ENCODE results near the gene TSPAN10.

Gene TSPAN10

DNA sequence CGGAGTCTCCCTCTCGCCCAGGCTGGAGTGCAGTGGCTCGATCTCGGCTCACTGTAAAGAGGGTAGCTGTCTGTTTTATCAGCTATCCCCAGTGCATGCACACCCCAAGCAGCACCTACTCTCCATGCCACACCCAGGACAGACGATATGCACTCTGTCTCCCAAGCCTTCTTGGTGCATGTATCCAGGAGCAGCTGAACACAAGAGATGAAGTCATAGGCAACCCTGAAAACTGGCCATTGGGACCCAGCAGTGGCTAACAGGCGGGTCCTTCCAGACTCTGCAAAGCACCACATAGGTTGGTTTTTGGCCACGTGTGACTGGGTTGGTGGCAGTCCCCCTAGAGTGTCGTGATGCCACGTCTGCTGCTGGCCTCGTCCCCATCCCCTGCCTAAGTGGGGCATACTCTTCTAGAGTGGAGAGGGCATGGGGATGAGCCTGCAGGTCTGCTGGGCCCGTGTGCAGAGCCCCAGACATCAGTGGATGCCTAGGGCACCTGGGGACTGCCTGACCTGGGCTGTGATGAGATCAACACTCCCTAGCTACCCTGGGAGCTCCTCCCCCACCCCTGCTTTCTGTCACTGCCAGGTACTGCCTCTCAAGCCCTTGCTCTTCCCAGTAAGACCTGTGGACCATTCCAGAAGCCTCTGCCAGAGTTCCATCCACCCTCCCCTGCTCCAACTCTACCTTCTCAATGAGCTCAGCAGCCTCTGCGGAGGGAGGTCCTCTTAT, 10.0 kb downstream of the TSPAN10 start:
- intact Hi-C loops (cut with DNase I; ENCODE audit: low total_unique reads) = no loop called here
- Histone ChIP-seq H3K4me1 (peaks cover 0 to 10% (median 0%) of the 10 kb centered on the region in 4 donors), H3K36me3 (peaks cover 0 to 7% (median 0%) of the 10 kb centered on the region in 3 donors), H3K27ac (no peak overlapping the region), H3K9me3 (no peaks in the 10 kb centered on the region), H3K27me3 (peaks cover 0 to 58% of the 10 kb centered on the region in 2 donors), H3K4me3 (no peak overlapping the region)
- DNase-seq = no peak
- TF ChIP-seq, protein P1, sequence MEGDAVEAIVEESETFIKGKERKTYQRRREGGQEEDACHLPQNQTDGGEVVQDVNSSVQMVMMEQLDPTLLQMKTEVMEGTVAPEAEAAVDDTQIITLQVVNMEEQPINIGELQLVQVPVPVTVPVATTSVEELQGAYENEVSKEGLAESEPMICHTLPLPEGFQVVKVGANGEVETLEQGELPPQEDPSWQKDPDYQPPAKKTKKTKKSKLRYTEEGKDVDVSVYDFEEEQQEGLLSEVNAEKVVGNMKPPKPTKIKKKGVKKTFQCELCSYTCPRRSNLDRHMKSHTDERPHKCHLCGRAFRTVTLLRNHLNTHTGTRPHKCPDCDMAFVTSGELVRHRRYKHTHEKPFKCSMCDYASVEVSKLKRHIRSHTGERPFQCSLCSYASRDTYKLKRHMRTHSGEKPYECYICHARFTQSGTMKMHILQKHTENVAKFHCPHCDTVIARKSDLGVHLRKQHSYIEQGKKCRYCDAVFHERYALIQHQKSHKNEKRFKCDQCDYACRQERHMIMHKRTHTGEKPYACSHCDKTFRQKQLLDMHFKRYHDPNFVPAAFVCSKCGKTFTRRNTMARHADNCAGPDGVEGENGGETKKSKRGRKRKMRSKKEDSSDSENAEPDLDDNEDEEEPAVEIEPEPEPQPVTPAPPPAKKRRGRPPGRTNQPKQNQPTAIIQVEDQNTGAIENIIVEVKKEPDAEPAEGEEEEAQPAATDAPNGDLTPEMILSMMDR (IDR thresholded peaks at IDR 0.05) = no peak

DNA sequence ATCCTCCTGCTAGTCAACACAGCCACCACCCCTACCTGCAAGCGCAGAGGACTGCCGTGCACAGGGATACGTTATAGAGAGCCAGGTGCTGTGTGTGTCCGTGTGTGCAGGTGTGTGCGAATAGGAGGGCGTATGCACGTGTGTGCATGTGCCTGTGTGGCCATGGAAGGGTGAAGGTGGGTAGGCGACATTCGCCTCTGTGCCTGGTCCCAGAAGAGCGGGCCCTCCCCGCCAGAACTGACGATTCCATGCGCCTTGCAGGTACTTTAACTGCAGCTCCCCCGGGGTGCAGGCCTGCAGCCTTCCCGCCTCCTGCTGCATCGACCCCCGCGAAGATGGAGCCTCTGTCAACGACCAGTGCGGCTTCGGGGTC, 10.6 kb downstream of the TSPAN10 start:
- H3K27me3 ChIP-seq = peaks cover 0 to 62% of the 10 kb centered on the region in 2 donors
- peaks cover 0 to 3% (median 0%) of the 10 kb centered on the region in 3 donors for H3K36me3 ChIP-seq
- intact Hi-C loops (cut with DNase I; ENCODE audit: low total_unique reads) = no loop called here
- no peak overlapping the region for H3K27ac ChIP-seq
- H3K4me3 ChIP-seq = no peak overlapping the region
- no peaks in the 10 kb centered on the region for H3K9me3 ChIP-seq
- no peak for DNase-seq
- TF ChIP-seq, protein P1 (IDR thresholded peaks at IDR 0.05) = no peak
- peaks cover 0 to 10% (median 0%) of the 10 kb centered on the region in 4 donors for H3K4me1 ChIP-seq

DNA sequence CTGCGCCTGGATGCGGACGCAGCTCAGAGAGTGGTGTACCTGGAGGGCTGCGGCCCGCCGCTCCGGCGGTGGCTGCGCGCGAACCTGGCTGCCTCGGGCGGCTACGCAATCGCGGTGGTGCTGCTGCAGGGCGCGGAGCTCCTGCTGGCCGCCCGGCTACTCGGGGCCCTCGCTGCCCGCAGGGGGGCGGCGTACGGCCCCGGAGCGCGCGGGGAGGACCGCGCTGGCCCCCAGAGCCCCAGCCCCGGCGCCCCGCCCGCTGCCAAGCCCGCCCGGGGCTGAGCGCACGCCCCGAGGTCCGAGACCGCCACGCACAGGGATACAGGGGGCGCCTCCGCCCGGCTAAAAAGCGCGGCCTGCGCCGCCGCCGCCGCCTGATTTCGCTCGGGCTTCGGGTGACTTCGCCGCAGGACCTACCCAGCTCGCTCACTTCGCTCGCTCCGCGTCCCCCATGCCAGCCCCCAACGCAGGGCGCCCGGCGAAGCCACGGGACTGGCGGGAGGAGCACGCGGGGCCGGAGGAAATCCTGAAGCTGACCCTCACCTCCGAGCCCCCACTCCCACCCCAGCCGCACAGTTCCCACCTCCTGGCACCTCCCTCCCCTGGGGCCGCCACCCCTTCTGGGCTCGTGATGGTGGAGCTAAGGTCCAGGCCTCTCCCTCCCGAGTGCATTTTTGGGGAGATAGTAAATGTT, 11.2 kb downstream of the TSPAN10 start:
- Histone ChIP-seq H3K36me3 (peaks cover 0 to 3% (median 0%) of the 10 kb centered on the region in 3 donors), H3K4me3 (no peak overlapping the region), H3K27me3 (peaks cover 0 to 67% of the 10 kb centered on the region in 2 donors), H3K4me1 (peaks cover 0 to 10% (median 0%) of the 10 kb centered on the region in 4 donors), H3K27ac (no peak overlapping the region), H3K9me3 (no peaks in the 10 kb centered on the region)
- intact Hi-C loops (cut with DNase I; ENCODE audit: low total_unique reads) = no loop called here
- TF ChIP-seq, protein P1 (IDR thresholded peaks at IDR 0.05) = no peak
- no peak for DNase-seq

DNA sequence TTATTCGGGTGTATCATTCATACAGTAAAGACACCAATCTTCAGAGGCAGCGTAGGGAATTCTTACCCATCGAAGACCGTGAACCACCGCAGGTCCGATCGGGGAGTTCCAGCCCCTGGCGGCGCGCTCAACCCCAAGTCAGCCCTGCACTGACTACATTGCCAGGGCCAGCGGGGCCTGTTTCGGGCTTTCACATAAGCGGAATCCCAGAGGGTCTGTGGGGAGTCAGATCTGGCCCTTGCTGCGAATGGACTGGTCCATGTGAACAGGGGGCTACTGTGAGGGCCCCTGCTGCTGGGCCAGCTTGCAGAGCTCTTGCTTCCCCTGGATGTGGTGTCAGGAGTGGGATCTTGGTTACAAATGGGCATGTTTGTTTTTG, 11.7 kb downstream of the TSPAN10 start:
- intact Hi-C loops (cut with DNase I; ENCODE audit: low total_unique reads) = no loop called here
- no peak for DNase-seq
- Histone ChIP-seq H3K9me3 (no peaks in the 10 kb centered on the region), H3K4me1 (peaks cover 0 to 10% (median 0%) of the 10 kb centered on the region in 4 donors), H3K27ac (no peak overlapping the region), H3K27me3 (peaks cover 0 to 72% of the 10 kb centered on the region in 2 donors), H3K36me3 (peaks cover 0 to 3% (median 0%) of the 10 kb centered on the region in 3 donors), H3K4me3 (no peak overlapping the region)
- TF ChIP-seq, protein P1 (IDR thresholded peaks at IDR 0.05) = no peak

DNA sequence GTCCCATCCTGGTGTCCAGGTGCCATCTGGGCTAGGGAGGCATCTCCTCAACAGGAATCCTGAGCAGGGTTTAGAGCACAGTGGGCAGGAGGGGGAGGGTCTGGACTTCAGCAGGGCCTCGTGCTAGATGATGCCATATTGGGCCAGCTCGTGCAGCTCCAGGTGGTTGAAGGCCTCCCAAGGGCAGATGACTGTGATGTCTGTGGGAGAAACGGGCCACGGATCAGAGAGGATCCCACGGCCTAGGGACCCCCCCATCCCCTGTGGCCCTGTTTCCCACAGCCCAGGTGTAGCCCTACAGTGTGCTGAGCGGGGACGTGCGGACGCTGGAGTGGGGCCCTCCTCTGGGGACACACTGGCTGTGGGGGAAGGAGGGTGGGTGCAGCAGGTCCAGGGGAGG, 14.0 kb downstream of the TSPAN10 start:
- intact Hi-C loops (cut with DNase I; ENCODE audit: low total_unique reads) = no loop called here
- Histone ChIP-seq H3K36me3 (no peaks in the 10 kb centered on the region), H3K27ac (no peak overlapping the region), H3K4me1 (peaks cover 0 to 10% (median 0%) of the 10 kb centered on the region in 4 donors), H3K27me3 (peaks cover 0 to 86% of the 10 kb centered on the region in 2 donors), H3K9me3 (no peaks in the 10 kb centered on the region), H3K4me3 (no peak overlapping the region)
- DNase-seq = no peak
- TF ChIP-seq, protein P1 (IDR thresholded peaks at IDR 0.05) = no peak
